GM12864 (cell line): ENCODE data around the gene MRPS17.

Experiments used
- DNase-seq: peaks from one replicate; pipeline ENCODE4 v3.0.0-alpha.2; 2011; ENCODE audit warnings: low read depth
- H3K4me3 ChIP-seq: 2 replicates; pipeline ENCODE4 v1.5.1; 2011; ENCODE audit warnings: mild to moderate bottlenecking, low read depth, low read length, control low read depth
- TF ChIP-seq, protein P1 (sequence below): IDR thresholded peaks from 2 replicates; pipeline ENCODE4 v1.5.1; 2011; ENCODE audit warnings: low read depth, mild to moderate bottlenecking, moderate library complexity, low read length, control low read depth, inconsistent platforms; ENCODE audit errors: missing control alignments

The MRPS17 gene

DNA sequence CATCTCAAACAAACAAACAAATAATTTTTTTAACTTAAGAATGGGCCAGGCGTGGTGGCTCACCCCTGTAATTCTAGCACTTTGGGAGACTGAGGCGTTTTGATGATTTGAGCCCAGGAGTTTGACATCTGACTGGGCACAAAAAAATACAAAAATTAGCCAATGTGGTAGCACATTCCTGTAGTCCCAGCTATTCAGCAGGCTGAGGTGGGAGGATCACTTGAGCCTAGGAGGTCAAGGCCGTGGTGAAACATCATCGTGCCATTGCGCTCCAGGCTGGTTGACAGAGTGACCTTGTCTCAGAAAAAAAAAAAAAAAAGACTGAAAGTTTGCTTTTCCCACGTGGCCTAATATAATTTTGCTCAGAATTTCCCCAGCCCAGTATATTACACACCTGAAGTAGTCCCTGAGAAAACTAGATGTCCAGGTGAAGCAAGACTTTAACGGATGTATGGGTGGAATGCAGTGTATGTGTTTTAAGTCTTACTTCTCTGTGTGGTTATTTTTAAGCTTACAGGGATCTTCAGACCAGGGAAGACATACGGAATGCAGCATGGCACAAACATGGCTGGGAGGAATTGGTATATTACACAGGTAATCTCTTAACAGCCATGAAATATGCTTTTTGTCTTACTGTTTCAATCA lies 45.3 kb downstream of the MRPS17 start:
- no peak overlapping the region for H3K4me3 ChIP-seq
- TF ChIP-seq, protein P1, sequence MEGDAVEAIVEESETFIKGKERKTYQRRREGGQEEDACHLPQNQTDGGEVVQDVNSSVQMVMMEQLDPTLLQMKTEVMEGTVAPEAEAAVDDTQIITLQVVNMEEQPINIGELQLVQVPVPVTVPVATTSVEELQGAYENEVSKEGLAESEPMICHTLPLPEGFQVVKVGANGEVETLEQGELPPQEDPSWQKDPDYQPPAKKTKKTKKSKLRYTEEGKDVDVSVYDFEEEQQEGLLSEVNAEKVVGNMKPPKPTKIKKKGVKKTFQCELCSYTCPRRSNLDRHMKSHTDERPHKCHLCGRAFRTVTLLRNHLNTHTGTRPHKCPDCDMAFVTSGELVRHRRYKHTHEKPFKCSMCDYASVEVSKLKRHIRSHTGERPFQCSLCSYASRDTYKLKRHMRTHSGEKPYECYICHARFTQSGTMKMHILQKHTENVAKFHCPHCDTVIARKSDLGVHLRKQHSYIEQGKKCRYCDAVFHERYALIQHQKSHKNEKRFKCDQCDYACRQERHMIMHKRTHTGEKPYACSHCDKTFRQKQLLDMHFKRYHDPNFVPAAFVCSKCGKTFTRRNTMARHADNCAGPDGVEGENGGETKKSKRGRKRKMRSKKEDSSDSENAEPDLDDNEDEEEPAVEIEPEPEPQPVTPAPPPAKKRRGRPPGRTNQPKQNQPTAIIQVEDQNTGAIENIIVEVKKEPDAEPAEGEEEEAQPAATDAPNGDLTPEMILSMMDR, result no peak
- no peak for DNase-seq

DNA sequence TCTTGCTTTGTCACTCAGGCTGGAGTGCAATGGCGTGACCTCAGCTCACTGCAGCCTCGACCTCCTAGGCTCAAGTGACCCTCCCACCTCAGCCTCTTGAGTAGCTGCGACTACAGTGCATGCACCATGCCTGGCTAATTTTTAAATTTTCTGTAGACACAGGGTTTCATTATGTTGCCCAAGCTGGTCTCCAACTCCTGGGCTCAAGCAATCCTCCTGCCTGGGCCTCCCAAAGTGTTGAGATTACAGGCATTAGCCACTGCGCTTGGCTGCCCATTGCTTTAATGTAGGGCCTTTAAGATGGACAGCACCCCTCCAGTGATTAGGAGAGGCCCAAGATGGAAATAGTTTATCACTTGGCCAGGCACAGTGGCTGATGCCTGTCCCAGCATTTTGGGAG lies 52.1 kb downstream of the MRPS17 start:
- TF ChIP-seq, protein P1, result no peak
- DNase-seq, result no peak
- no peak overlapping the region for H3K4me3 ChIP-seq
